Prostate gland (tissue), 2 donors: Measurements from ENCODE around the gene MAPK9.

ENCODE experiments used
- POLR2A ChIP-seq: fragments of 450-650 bp; IDR thresholded peaks from one replicate; pipeline ENCODE4 v1.6.1; 2016; ENCODE audit warnings: antibody characterized with exemption, mild to moderate bottlenecking
- TF ChIP-seq, protein P1 (sequence below), 4 experiments: fragments of 200-600 bp in 2 of 4; fragments of 450-650 bp in 2 of 4; sonication (generic) in 2 of 4; IDR thresholded peaks; 1 replicate in 3 of 4; 2 replicates in 1 of 4; pipeline ENCODE4 v1.5.1; 2016 to 2019; ENCODE audit warnings: antibody characterized with exemption in 4 of 4, mild to moderate bottlenecking in 2 of 4, moderate library complexity in 2 of 4

GRCh38 chr5:180330810-180331646, 39.1 kb upstream of the MAPK9 start:
- TF ChIP-seq POLR2A = no peak
- TF ChIP-seq, protein P1, sequence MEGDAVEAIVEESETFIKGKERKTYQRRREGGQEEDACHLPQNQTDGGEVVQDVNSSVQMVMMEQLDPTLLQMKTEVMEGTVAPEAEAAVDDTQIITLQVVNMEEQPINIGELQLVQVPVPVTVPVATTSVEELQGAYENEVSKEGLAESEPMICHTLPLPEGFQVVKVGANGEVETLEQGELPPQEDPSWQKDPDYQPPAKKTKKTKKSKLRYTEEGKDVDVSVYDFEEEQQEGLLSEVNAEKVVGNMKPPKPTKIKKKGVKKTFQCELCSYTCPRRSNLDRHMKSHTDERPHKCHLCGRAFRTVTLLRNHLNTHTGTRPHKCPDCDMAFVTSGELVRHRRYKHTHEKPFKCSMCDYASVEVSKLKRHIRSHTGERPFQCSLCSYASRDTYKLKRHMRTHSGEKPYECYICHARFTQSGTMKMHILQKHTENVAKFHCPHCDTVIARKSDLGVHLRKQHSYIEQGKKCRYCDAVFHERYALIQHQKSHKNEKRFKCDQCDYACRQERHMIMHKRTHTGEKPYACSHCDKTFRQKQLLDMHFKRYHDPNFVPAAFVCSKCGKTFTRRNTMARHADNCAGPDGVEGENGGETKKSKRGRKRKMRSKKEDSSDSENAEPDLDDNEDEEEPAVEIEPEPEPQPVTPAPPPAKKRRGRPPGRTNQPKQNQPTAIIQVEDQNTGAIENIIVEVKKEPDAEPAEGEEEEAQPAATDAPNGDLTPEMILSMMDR (IDR thresholded peaks at IDR 0.05) = no peak
